GM04503 (cell line): Measurements from ENCODE around the gene KRT77.
"Not testable (repeated sequence)": the region's sequence is repeated elsewhere in the genome, so short reads cannot be mapped to it uniquely, and the experiment has no call there.

ENCODE experiments used
- DNase-seq: peaks from one replicate; pipeline ENCODE4 v3.0.0-alpha.2; 2012; ENCODE audit warnings: low read depth

Gene KRT77

DNA sequence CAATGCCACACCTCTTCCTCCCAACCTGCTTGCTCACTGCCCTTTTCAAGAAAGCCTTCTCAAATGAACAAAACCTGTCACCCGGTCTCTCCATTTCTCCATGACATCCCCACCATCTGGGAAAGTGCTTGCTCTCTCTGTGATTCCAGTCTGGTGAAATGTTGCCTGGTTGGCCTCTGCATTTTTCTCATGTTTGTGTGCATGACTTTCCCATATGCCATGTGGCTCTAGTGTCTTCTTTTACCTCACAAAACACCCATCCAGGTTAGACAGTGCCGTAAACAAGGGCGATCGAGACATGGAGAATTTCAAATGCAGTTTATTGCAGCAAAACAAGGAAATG is 28.9 kb downstream of the KRT77 start:
- no peak for DNase-seq

DNA sequence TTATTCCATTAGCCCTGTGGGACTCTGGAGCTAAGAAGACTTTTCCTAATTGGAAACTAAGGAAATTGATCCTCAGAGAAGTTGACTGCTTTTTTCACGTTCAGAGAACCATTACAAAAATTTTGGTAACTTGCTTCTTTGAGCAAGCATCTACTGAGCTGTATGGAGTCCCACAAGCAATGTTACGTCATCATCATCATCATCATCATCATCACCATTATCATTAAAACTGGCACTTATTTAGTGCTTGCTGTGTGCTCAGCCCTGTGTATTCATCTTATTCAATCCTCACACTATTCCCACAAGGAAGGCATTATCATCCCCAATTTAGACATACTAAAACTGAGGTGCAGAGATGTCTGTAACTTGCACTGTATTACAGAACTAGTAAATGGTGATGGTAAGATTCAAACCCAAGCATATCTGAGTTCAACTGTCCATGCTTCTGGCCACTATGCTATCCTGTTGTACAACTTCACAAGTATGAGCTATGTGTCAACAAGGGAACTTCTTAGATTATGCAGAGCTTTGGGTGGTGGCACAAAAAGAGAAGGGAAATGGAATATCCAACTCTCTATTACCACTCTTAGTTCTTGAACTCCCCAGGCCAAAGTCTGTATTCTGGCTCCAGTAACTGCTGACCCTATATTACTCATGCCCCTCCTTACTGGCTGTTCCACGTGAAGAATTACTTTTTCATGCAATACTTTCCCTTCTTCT is 29.5 kb downstream of the KRT77 start:
- DNase-seq: no peak

- no peak for DNase-seq
Observed at GRCh38 chr12:52673217-52673616, 30.1 kb downstream of the KRT77 start.

GRCh38 chr12:52672321-52672933 is 30.9 kb downstream of the KRT77 start:
- no peak for DNase-seq

DNA sequence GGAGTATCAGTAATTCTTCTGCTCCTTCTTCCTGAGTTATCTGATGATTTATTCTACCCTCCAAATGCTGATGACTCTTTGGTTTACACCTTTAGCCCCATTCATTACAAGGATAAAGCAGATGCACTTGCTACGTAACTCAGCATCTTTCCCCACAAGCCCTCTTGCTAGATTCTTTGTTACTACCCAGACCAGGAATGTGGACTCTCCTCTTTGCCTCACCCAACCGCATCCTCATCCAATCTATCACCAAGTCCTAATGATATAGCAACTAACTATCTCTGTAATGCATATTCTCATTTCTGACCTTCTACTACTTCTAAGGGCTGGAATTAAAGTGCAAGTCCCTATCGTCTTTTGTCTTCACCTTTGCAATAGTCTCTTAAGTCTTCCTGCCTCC is 32.4 kb downstream of the KRT77 start:
- DNase-seq: no peak

DNA sequence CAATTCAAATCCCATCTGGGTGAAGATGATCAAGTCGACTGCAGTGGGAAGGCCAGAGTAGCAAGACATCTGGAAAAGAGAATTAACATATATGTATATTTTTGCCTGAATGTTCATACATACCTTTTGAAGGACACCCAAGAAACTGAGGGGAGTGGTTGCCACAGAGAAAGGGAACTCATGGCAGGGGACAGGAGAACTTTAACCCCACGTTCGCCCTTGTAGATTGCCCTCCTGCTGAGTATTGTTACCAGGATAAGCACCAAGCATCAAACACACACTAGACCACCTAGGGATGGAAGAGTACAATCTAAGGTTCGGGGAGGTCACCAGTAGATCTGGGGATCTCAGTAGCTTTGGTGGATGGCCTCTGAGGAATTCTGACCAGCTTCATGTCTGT is 32.8 kb downstream of the KRT77 start:
- no peak for DNase-seq

DNA sequence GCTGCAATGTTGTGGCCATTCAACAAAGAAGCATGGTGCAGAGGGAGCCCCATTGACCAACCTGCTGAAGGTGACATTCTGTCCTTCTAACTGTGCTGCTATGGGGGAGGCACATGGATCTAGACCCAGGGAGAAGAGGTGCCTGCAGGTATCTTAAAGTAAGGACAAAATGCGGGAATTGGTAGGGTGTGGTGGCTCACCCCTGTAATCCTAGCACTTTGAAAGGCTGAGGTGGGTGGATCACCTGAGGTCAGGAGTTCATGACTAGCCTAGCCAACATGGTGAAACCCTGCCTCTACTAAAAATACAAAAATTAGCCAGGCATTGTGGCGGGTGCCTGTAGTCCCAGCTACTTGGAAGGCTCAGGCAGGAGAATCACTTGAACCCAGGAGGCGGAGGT is 33.4 kb downstream of the KRT77 start:
- DNase-seq: not testable (repeated sequence)

GRCh38 chr12:52669426-52669825 is 33.9 kb downstream of the KRT77 start:
- no peak for DNase-seq

DNA sequence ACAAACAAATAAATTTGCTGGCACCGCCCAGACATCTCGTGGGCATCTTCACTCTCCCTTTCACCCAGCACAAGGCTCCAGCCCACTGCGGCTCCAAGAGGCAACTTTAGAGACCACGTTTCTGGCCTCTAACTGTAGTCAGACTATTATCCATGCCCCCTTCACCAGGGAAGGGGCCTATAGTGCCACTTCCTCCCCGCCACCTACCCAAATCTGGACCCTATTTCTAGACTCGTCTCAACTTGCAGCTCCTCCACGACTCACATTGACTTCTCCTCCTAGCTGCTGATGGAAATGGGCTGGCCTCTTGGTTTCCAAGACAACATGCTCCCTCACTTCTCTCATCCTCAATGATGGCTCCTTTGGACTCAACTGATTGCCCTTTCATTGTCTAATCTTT is 35.4 kb downstream of the KRT77 start:
- no peak for DNase-seq

DNA sequence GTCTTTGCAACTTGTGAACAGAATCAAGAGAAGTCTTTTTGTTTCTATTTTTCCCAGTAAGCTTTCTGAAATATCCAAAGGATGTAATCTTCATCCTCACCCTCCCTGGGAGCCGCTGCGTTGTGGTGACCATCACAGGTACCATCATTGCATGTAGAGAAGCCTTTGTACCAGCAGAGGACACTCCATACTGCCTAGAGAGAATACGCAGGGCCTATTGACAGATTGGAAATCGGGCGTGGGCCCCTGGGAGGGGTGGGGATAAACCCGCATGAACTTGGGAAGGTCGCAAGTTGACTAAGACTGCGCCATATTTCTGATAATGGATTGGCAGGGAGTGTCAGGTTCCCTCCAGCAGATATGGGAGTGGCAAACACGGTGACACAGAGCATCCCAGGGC is 35.8 kb downstream of the KRT77 start:
- DNase-seq: no peak

DNA sequence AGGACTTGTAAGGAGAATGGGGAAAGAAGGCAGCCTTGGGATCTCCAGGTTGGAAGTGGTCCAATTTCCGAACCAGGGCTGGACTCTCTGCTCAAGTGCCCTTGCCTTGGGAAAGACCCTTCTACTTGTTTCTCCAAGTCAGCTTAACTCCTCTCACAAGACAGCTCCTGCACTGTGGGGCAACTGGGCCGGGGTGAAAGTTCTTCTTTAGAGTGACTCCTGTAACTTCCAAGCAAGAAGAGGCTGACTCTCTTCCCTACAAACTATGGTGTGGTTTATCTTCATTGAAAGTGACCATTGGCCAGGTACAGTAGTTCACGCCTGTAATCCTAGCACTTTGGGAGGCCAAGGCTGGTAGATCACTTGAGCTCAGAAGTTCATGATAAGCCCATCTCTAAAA is 36.9 kb downstream of the KRT77 start:
- no peak for DNase-seq

DNA sequence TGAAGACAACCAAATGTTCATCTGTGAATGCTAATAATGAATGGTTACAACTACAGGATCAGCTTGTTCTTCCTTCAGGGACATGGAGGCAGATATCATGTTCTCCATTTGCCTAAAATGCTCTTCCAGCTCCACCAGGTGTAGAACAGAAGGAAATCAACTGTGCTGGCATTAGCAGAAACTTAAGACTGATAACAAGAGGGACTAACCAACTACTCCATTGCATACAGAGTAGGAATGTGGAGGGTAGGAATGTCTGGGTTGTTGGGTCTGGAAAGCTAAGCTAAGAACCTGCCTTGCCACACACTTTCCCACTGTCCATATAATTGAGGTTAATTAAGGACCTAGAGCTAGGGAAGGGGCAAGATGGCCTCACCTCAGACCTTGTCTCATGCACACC is 39.9 kb downstream of the KRT77 start:
- no peak for DNase-seq

DNA sequence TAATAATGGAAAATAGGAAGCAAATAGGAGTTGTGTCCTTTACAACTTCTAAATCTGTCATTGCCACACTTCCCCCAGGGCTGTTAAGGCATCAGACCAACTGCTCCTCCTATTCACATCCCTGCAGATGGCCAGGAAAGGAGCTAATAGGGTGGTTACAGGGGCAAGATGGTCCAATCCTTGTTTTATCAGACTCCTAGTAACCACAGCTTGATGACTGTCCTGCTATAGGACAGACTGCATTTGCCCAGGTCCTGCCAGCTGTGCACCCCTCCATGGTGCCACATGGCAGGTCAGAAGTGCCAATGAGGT is 40.5 kb downstream of the KRT77 start:
- no peak for DNase-seq

- no peak for DNase-seq
Observed at GRCh38 chr12:52662093-52662917, 41.0 kb downstream of the KRT77 start.

DNA sequence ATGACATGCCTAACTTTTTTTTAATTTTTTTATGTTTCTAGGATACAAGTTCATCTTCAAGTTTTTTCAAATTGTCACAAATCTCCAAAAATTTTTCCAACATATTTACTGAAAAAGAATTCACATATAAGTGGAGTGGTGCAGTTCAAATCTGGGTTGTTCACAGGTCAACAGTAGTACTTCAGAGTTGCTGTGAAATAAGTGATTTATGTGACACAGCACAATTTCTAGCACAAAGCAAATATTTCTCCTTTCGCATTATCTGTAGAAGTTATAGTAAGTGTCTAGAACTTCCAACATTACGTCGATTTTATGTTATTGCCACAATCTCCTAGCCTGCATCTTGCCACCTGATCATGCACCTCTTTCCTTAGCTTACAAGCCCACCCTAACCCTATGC is 41.7 kb downstream of the KRT77 start:
- no peak for DNase-seq

GRCh38 chr12:52660934-52661499 is 42.3 kb downstream of the KRT77 start:
- no peak for DNase-seq

- no peak for DNase-seq
Observed at GRCh38 chr12:52659951-52660350, 43.4 kb downstream of the KRT77 start.

DNA sequence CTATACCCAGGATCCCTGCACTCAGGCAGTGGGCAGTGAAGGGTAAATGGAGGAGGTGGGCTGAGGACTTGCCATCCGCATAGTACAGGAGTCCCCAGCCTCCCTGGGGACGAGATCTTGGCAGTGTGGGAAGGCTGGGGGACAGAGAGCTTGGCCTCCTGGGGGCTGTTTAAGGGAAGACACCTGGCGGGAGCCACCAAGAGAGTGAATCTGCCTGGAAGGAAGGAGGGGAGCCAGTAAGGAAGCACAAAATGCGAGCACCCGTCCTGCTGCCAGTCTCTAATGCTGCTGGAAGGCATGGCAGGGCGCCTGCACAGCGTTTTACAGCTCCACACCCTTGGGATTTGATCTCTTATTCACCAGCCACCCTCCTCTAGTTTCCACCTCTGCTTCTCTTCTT is 43.9 kb downstream of the KRT77 start:
- DNase-seq: no peak

DNA sequence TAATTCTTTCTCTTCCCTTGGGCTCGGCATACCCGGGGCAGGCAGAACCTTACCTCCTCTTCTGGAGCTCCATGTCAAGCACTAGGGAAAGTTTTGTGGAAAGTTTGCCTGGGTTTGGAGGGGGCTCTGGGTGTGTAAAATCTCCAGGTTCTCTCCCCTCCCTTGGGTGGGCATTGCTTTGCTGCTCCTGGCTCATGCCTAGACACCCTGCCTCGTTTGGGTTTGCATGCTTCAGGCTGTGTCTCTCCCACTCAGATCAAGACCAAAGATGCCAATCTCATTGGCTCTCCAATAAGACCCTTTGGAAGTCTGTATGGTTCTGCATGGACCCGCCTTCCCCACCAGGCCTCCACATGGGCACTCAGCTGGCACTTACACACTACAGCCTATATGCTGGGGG is 45.1 kb downstream of the KRT77 start:
- no peak for DNase-seq

- DNase-seq: no peak
Observed at GRCh38 chr12:52657250-52657902, 45.9 kb downstream of the KRT77 start.

DNA sequence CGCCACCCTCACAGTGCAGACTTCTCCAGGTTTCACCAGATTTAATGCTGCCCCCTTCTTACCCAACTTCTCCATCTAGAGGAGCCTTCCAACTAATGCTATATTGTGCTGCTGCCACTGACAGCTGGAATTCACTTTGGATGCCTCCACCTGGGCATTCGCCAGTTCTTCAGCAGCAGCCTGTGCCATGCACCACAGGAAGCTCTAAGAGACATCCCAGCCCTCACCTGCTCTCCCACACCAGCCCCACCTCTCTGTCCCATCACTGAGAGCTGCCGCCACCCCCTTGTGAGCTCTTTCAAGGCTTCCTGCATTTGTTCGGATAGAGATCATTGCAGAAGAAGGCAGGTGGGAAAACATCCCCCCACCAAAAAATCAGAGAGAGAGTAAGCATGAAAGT is 46.7 kb downstream of the KRT77 start:
- no peak for DNase-seq

GRCh38 chr12:52655720-52656124 is 47.6 kb downstream of the KRT77 start:
- no peak for DNase-seq

DNA sequence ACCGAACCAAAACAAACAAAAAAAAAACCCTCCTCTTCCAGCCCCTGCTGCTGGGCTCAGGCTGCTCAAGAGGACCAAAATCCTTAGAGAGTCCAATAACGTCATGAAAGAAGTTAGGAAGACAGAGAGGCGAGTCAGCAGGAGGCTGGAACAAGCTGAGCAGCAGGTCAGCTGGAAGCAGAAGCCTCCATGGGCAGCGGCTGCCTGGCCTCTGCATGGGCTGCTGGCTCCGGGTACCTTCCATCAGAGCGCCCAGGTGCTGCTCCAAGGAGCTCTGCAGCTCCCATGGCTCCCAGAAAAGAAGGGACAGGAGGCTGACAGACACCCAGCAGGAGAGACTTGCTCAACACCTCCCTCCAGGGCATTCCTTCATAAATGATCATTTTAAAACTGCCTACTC is 48.1 kb downstream of the KRT77 start:
- no peak for DNase-seq
